ENCODE measurements around the gene TMEM125.

The TMEM125 gene

GRCh38 chr1:43247256-43247921, 22.4 kb upstream of the TMEM125 start:
- no peak for DNase-seq

GRCh38 chr1:43250351-43250761, 19.4 kb upstream of the TMEM125 start:
- no peak for DNase-seq

- DNase-seq = no peak
Observed at GRCh38 chr1:43251024-43251423, 18.8 kb upstream of the TMEM125 start.

- no peak for DNase-seq
Observed at GRCh38 chr1:43252225-43252624, 17.6 kb upstream of the TMEM125 start.

GRCh38 chr1:43253173-43253572, 16.6 kb upstream of the TMEM125 start:
- no peak for DNase-seq

- DNase-seq = no peak
Observed at GRCh38 chr1:43253876-43254275, 15.9 kb upstream of the TMEM125 start.

GRCh38 chr1:43255438-43256210, 14.2 kb upstream of the TMEM125 start:
- DNase-seq = no peak

GRCh38 chr1:43256675-43257570, 12.9 kb upstream of the TMEM125 start:
- no peak for DNase-seq

- DNase-seq = no peak
Observed at GRCh38 chr1:43258370-43258769, 11.4 kb upstream of the TMEM125 start.

- DNase-seq = no peak
Observed at GRCh38 chr1:43265431-43265830, 4.4 kb upstream of the TMEM125 start.

- no peak for DNase-seq
Observed at GRCh38 chr1:43266881-43267280, 2.9 kb upstream of the TMEM125 start.

GRCh38 chr1:43267291-43267805, 2.4 kb upstream of the TMEM125 start:
- DNase-seq = no peak

- no peak for DNase-seq
Observed at GRCh38 chr1:43267818-43268425, 1.9 kb upstream of the TMEM125 start.

- no peak for DNase-seq
Observed at GRCh38 chr1:43270421-43271095, 775 bp downstream of the TMEM125 start.

- no peak for DNase-seq
Observed at GRCh38 chr1:43271186-43272118, 1.7 kb downstream of the TMEM125 start.

GRCh38 chr1:43272161-43272560, 2.4 kb downstream of the TMEM125 start:
- no peak for DNase-seq

GRCh38 chr1:43272576-43273571, 3.1 kb downstream of the TMEM125 start:
- no peak for DNase-seq

- no peak for DNase-seq
Observed at GRCh38 chr1:43273708-43274107, 3.9 kb downstream of the TMEM125 start.

GRCh38 chr1:43274125-43274803, 4.5 kb downstream of the TMEM125 start:
- DNase-seq = no peak
